SJCRH30 (cell line): ENCODE results near the gene RNF207. TPM values are rescaled to one million over a fixed set of nuclear protein-coding genes. Genes with fewer than 3 reads are reported as not detected.

Experiments used
- DNase-seq, 2 experiments: peaks; one replicate each; pipeline ENCODE4 v3.0.0-alpha.2; 2015 to 2020
- H3K27ac ChIP-seq: fragments of 250-450 bp; sonication (Bioruptor Pico); 2 replicates; pipeline ENCODE4 v1.5.1; 2020; ENCODE audit warnings: mild to moderate bottlenecking, moderate library complexity
- H3K27me3 ChIP-seq: fragments of 250-450 bp; sonication (Bioruptor Pico); 2 replicates; pipeline ENCODE4 v1.5.1; 2020; ENCODE audit warnings: mild to moderate bottlenecking, moderate library complexity
- H3K36me3 ChIP-seq: fragments of 250-450 bp; sonication (Bioruptor Pico); 2 replicates; pipeline ENCODE4 v1.5.1; 2020; ENCODE audit warnings: mild to moderate bottlenecking, moderate library complexity
- H3K4me1 ChIP-seq: fragments of 250-450 bp; sonication (Bioruptor Pico); 2 replicates; pipeline ENCODE4 v1.5.1; 2020; ENCODE audit warnings: mild to moderate bottlenecking, moderate library complexity
- H3K4me3 ChIP-seq: fragments of 250-450 bp; sonication (Bioruptor Pico); 2 replicates; pipeline ENCODE4 v1.5.1; 2020; ENCODE audit warnings: mild to moderate bottlenecking, moderate library complexity
- H3K9me3 ChIP-seq: fragments of 250-450 bp; sonication (Bioruptor Pico); replicated peaks from 2 replicates; pipeline ENCODE4 v1.5.1; 2020; ENCODE audit warnings: mild to moderate bottlenecking, moderate library complexity
- total RNA-seq: library from RNA; depleted of rRNA; stranded (reverse); fragments of >200 nt; shearing (Covaris generic); gene quantifications from 2 replicates; pipeline ENCODE4 v1.2.3, GENCODE V29; 2014; rRNA removed

The RNF207 gene
- total RNA-seq, 1 experiment from 2014 or later = not detected

GRCh38 chr1:6265151-6265550 lies 59.2 kb downstream of the RNF207 start:
- H3K9me3 ChIP-seq = no peaks in the 10 kb centered on the region
- no peaks in the 10 kb centered on the region for H3K36me3 ChIP-seq
- no peak overlapping the region for H3K4me3 ChIP-seq
- H3K4me1 ChIP-seq = peaks cover 40% of the 10 kb centered on the region
- DNase-seq = peak in 1 of 2 experiments; percentile 44
- H3K27me3 ChIP-seq = no peaks in the 10 kb centered on the region
- H3K27ac ChIP-seq = no peak overlapping the region

- no peaks in the 10 kb centered on the region for H3K9me3 ChIP-seq
- H3K4me1 ChIP-seq = peaks cover 55% of the 10 kb centered on the region
- H3K27me3 ChIP-seq = no peaks in the 10 kb centered on the region
- H3K4me3 ChIP-seq = no peak overlapping the region
- no peak overlapping the region for H3K27ac ChIP-seq
- H3K36me3 ChIP-seq = no peaks in the 10 kb centered on the region
- DNase-seq = no peak
These were observed 60.7 kb downstream of the RNF207 start for GRCh38 chr1:6266641-6267040.

GRCh38 chr1:6267686-6268322 lies 61.9 kb downstream of the RNF207 start:
- peaks cover 56% of the 10 kb centered on the region for H3K4me1 ChIP-seq

GRCh38 chr1:6268415-6268814 lies 62.5 kb downstream of the RNF207 start:
- Histone ChIP-seq H3K4me3 (no peak overlapping the region), H3K27ac (no peak overlapping the region), H3K36me3 (no peaks in the 10 kb centered on the region), H3K27me3 (no peaks in the 10 kb centered on the region), H3K9me3 (no peaks in the 10 kb centered on the region), H3K4me1 (peaks cover 56% of the 10 kb centered on the region)
- DNase-seq = no peak

More at GRCh38 chr1:6267686-6268322, 61.9 kb downstream of the RNF207 start:
- DNase-seq = no peak
- Histone ChIP-seq H3K4me3 (no peak overlapping the region), H3K36me3 (no peaks in the 10 kb centered on the region), H3K27ac (no peak overlapping the region), H3K27me3 (no peaks in the 10 kb centered on the region), H3K9me3 (no peaks in the 10 kb centered on the region)

GRCh38 chr1:6269296-6269695 lies 63.4 kb downstream of the RNF207 start:
- Histone ChIP-seq H3K9me3 (no peaks in the 10 kb centered on the region), H3K36me3 (no peaks in the 10 kb centered on the region), H3K27ac (peak overlapping the region; percentile 89), H3K27me3 (no peaks in the 10 kb centered on the region), H3K4me3 (peak overlapping the region; percentile 9; the same call in 1 of the 2 replicates), H3K4me1 (peaks cover 51% of the 10 kb centered on the region)
- DNase-seq = no peak

GRCh38 chr1:6269720-6270400 lies 63.9 kb downstream of the RNF207 start:
- H3K4me1 ChIP-seq = peaks cover 51% of the 10 kb centered on the region
- H3K36me3 ChIP-seq = no peaks in the 10 kb centered on the region
- no peaks in the 10 kb centered on the region for H3K9me3 ChIP-seq
- H3K27me3 ChIP-seq = no peaks in the 10 kb centered on the region
- peak overlapping the region; percentile 89 for H3K27ac ChIP-seq
- DNase-seq = peak; percentile 93 to 94
- H3K4me3 ChIP-seq = peak overlapping the region; percentile 9; the same call in 1 of the 2 replicates

- peaks cover 55% of the 10 kb centered on the region for H3K4me1 ChIP-seq
- H3K36me3 ChIP-seq = no peaks in the 10 kb centered on the region
- H3K27me3 ChIP-seq = no peaks in the 10 kb centered on the region
- no peak for DNase-seq
- peak overlapping the region; percentile 89 for H3K27ac ChIP-seq
- H3K9me3 ChIP-seq = no peaks in the 10 kb centered on the region
- no peak overlapping the region for H3K4me3 ChIP-seq
These were observed 64.5 kb downstream of the RNF207 start for GRCh38 chr1:6270401-6270800.

Other genes with a start within 250 kb of the RNF207 start
- 6.4 and 7.3 TPM in 2 replicates for gene NPHP4, start 213.7 kb upstream of the RNF207 start, total RNA-seq
- gene KCNAB2, start 160.2 kb upstream of the RNF207 start, total RNA-seq = 0.56 and 0.77 TPM in 2 replicates
- 0.05 and 0.06 TPM in 2 replicates for gene CHD5, start 25.8 kb upstream of the RNF207 start, total RNA-seq
- gene RPL22, start 6.5 kb upstream of the RNF207 start, total RNA-seq = 606 and 680 TPM in 2 replicates
- 109 and 111 TPM in 2 replicates for gene ICMT, start 29.8 kb downstream of the RNF207 start, total RNA-seq
- not detected in 2 replicates for gene HES3, start 38.1 kb downstream of the RNF207 start, total RNA-seq
- 58.2 and 61.3 TPM in 2 replicates for gene GPR153, start 55.0 kb downstream of the RNF207 start, total RNA-seq
- 51.2 and 51.8 TPM in 2 replicates for gene ACOT7, start 187.6 kb downstream of the RNF207 start, total RNA-seq
- not detected in 2 replicates for gene HES2, start 213.8 kb downstream of the RNF207 start, total RNA-seq
- gene ESPN, start 218.7 kb downstream of the RNF207 start, total RNA-seq = 0.30 and 0.55 TPM in 2 replicates